ENCODE measurements around the gene CASS4. TPM values are rescaled to one million over a fixed set of nuclear protein-coding genes. Genes with fewer than 3 reads are reported as not detected.

CASS4 gene, protein sequence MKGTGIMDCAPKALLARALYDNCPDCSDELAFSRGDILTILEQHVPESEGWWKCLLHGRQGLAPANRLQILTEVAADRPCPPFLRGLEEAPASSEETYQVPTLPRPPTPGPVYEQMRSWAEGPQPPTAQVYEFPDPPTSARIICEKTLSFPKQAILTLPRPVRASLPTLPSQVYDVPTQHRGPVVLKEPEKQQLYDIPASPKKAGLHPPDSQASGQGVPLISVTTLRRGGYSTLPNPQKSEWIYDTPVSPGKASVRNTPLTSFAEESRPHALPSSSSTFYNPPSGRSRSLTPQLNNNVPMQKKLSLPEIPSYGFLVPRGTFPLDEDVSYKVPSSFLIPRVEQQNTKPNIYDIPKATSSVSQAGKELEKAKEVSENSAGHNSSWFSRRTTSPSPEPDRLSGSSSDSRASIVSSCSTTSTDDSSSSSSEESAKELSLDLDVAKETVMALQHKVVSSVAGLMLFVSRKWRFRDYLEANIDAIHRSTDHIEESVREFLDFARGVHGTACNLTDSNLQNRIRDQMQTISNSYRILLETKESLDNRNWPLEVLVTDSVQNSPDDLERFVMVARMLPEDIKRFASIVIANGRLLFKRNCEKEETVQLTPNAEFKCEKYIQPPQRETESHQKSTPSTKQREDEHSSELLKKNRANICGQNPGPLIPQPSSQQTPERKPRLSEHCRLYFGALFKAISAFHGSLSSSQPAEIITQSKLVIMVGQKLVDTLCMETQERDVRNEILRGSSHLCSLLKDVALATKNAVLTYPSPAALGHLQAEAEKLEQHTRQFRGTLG
- polyA plus RNA-seq (2013, experiment 1 of 2), result 0.22 TPM
- 0.28 TPM for polyA plus RNA-seq (2013, experiment 2 of 2)

DNA sequence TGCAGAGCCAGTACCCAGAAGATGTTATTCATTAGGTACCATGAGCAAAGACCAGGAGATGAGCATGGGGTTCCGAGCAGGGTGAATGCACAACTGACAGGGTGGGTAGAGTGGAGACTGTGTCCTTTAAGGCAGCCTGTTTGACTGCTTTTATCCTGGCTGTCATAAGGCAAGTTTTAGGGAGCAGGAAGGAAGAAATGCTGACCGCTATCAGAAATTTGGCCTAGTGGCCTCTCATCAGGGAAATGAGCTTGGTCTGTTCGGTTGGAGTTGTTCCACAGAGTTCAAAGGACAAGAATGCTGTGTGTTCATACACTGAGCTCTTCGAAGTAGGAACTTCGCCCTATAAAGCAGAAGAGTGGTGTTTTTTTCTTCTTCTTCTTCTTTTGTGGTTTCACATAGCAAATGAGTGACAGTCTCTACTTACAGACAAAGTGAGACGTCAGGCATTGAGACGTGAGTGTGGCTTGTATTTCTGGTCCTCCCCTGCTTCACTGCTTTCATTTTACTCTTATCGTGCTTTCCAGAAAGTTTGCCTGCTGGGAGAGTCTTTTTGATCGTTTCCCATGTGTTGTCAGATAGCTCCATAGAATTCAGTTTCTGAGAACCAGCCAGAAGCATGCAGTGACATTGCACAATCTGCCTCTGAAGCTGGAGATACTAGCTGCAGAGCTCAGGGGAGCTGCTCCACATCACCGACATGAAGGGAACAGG, at the start of gene CASS4:
Gene CASS4, plus strand, starts transcription at position 502 of the 714 bp plus-strand sequence. Its CDS starts 199 bp downstream, at position 701.
- H3K14ac ChIP-seq (ENCODE audit: low read length), result no peak within 1 kb of the TSS
- no peak within 1 kb of the TSS for H3K4me3 ChIP-seq (ENCODE audit: low read length in 2 of 2)
- no peak for DNase-seq (ENCODE audit: low spot score)
- peaks cover 13 to 37% of the 10 kb centered on the region in 2 donors for H3K36me3 ChIP-seq (replicated peaks in 1 of 2; ENCODE audit: control insufficient read depth in 2 of 2, insufficient read depth in 2 of 2, low read length in 2 of 2)
- H3K23ac ChIP-seq (ENCODE audit: low read depth, low read length, poor library complexity), result no peak within 1 kb of the TSS
- no peak within 1 kb of the TSS for H3K27ac ChIP-seq (replicated peaks; ENCODE audit: low read length)
- no peak within 1 kb of the TSS for H2BK12ac ChIP-seq (ENCODE audit: low read length)
- H3K18ac ChIP-seq (ENCODE audit: low read length), result no peak within 1 kb of the TSS
- WGBS, 2 donors (ENCODE audit: extremely low coverage in 2 of 2, insufficient read length in 2 of 2, insufficient replicate concordance in 1 of 2), result no CpG with 5 or more reads among the region's 10 CpGs
- H3K9ac ChIP-seq (ENCODE audit: low read depth, low read length, poor library complexity), result no peak within 1 kb of the TSS
- H3K4me2 ChIP-seq (ENCODE audit: insufficient read depth, low read length, poor library complexity, severe bottlenecking), result no peak within 1 kb of the TSS
- H3K4me1 ChIP-seq (ENCODE audit: control insufficient read depth in 2 of 2, insufficient read depth in 1 of 2, low read depth in 1 of 2, low read length in 2 of 2), result no peaks in the 10 kb centered on the region
- peaks cover 0 to 2% of the 10 kb centered on the region in 2 donors for H3K9me3 ChIP-seq (replicated peaks in 1 of 2; ENCODE audit: control insufficient read depth in 2 of 2, insufficient read depth in 1 of 2, low read depth in 1 of 2, low read length in 2 of 2)
- no peak within 1 kb of the TSS for H2BK120ac ChIP-seq (ENCODE audit: low read depth, low read length)
- no peak within 1 kb of the TSS for H2AK5ac ChIP-seq (ENCODE audit: low read depth, low read length)
- H2BK5ac ChIP-seq (ENCODE audit: low read length), result no peak within 1 kb of the TSS
- H3K27me3 ChIP-seq (ENCODE audit: control insufficient read depth in 3 of 3, insufficient read depth in 3 of 3, low read depth in 1 of 3, low read length in 3 of 3), result no peaks in the 10 kb centered on the region
- H4K91ac ChIP-seq (ENCODE audit: low read depth, low read length, poor library complexity), result no peak within 1 kb of the TSS
- H3K79me1 ChIP-seq (ENCODE audit: low read depth, low read length), result no peaks in the 10 kb centered on the region
- H4K8ac ChIP-seq (ENCODE audit: low read depth, low read length), result no peak within 1 kb of the TSS
- no peak within 1 kb of the TSS for H3K4ac ChIP-seq (ENCODE audit: low read length)
- H2BK15ac ChIP-seq (ENCODE audit: low read length), result no peak within 1 kb of the TSS
- H2AFZ ChIP-seq (ENCODE audit: low read length), result peak within 1 kb of the TSS; percentile 21

GRCh38 chr20:56362833-56363413, 49.1 kb upstream of the CASS4 start:
- Histone ChIP-seq H3K23ac (ENCODE audit: low read depth, low read length, poor library complexity) (peak overlapping the region; percentile 47), H3K4me1 (ENCODE audit: control insufficient read depth in 2 of 2, insufficient read depth in 1 of 2, low read depth in 1 of 2, low read length in 2 of 2) (peaks cover 8 to 12% of the 10 kb centered on the region in 2 donors), H3K79me1 (ENCODE audit: low read depth, low read length) (no peaks in the 10 kb centered on the region), H3K14ac (ENCODE audit: low read length) (no peak overlapping the region), H3K27me3 (ENCODE audit: control insufficient read depth in 3 of 3, insufficient read depth in 3 of 3, low read depth in 1 of 3, low read length in 3 of 3) (no peaks in the 10 kb centered on the region), H2BK15ac (ENCODE audit: low read length) (no peak overlapping the region), H2BK120ac (ENCODE audit: low read depth, low read length) (no peak overlapping the region), H3K27ac (replicated peaks; ENCODE audit: low read length) (no peak overlapping the region), H4K91ac (ENCODE audit: low read depth, low read length, poor library complexity) (no peak overlapping the region), H3K4ac (ENCODE audit: low read length) (no peak overlapping the region), H3K4me2 (ENCODE audit: insufficient read depth, low read length, poor library complexity, severe bottlenecking) (no peak overlapping the region), H2AK5ac (ENCODE audit: low read depth, low read length) (no peak overlapping the region), H3K9ac (ENCODE audit: low read depth, low read length, poor library complexity) (peak overlapping the region; percentile 34), H3K36me3 (replicated peaks in 1 of 2; ENCODE audit: control insufficient read depth in 2 of 2, insufficient read depth in 2 of 2, low read length in 2 of 2) (peaks cover 5 to 54% of the 10 kb centered on the region in 2 donors), H2BK12ac (ENCODE audit: low read length) (no peak overlapping the region), H3K9me3 (replicated peaks in 1 of 2; ENCODE audit: control insufficient read depth in 2 of 2, insufficient read depth in 1 of 2, low read depth in 1 of 2, low read length in 2 of 2) (no peaks in the 10 kb centered on the region), H2AFZ (ENCODE audit: low read length) (no peak overlapping the region), H3K4me3 (ENCODE audit: low read length in 2 of 2) (no peak overlapping the region), H3K18ac (ENCODE audit: low read length) (no peak overlapping the region), H2BK5ac (ENCODE audit: low read length) (no peak overlapping the region), H4K8ac (ENCODE audit: low read depth, low read length) (no peak overlapping the region)
- DNase-seq (ENCODE audit: low spot score), result no peak
- WGBS, 2 donors (ENCODE audit: extremely low coverage in 2 of 2, insufficient read length in 2 of 2, insufficient replicate concordance in 1 of 2), result no CpG with 5 or more reads among the region's 8 CpGs

GRCh38 chr20:56363491-56363890, 48.6 kb upstream of the CASS4 start:
- no peak overlapping the region for H3K14ac ChIP-seq (ENCODE audit: low read length)
- no peaks in the 10 kb centered on the region for H3K27me3 ChIP-seq (ENCODE audit: control insufficient read depth in 3 of 3, insufficient read depth in 3 of 3, low read depth in 1 of 3, low read length in 3 of 3)
- no peak overlapping the region for H4K91ac ChIP-seq (ENCODE audit: low read depth, low read length, poor library complexity)
- no peak overlapping the region for H3K27ac ChIP-seq (replicated peaks; ENCODE audit: low read length)
- WGBS, 2 donors (ENCODE audit: extremely low coverage in 2 of 2, insufficient read length in 2 of 2, insufficient replicate concordance in 1 of 2), result no CpG with 5 or more reads among the region's 6 CpGs
- H3K23ac ChIP-seq (ENCODE audit: low read depth, low read length, poor library complexity), result no peak overlapping the region
- no peak overlapping the region for H3K4me3 ChIP-seq (ENCODE audit: low read length in 2 of 2)
- H3K18ac ChIP-seq (ENCODE audit: low read length), result no peak overlapping the region
- no peak overlapping the region for H3K9ac ChIP-seq (ENCODE audit: low read depth, low read length, poor library complexity)
- no peak overlapping the region for H2BK15ac ChIP-seq (ENCODE audit: low read length)
- H2BK12ac ChIP-seq (ENCODE audit: low read length), result no peak overlapping the region
- peaks cover 8 to 12% of the 10 kb centered on the region in 2 donors for H3K4me1 ChIP-seq (ENCODE audit: control insufficient read depth in 2 of 2, insufficient read depth in 1 of 2, low read depth in 1 of 2, low read length in 2 of 2)
- no peak for DNase-seq (ENCODE audit: low spot score)
- no peaks in the 10 kb centered on the region for H3K9me3 ChIP-seq (replicated peaks in 1 of 2; ENCODE audit: control insufficient read depth in 2 of 2, insufficient read depth in 1 of 2, low read depth in 1 of 2, low read length in 2 of 2)
- H3K4ac ChIP-seq (ENCODE audit: low read length), result no peak overlapping the region
- no peak overlapping the region for H3K4me2 ChIP-seq (ENCODE audit: insufficient read depth, low read length, poor library complexity, severe bottlenecking)
- H2BK120ac ChIP-seq (ENCODE audit: low read depth, low read length), result no peak overlapping the region
- H3K36me3 ChIP-seq (replicated peaks in 1 of 2; ENCODE audit: control insufficient read depth in 2 of 2, insufficient read depth in 2 of 2, low read length in 2 of 2), result peaks cover 5 to 56% of the 10 kb centered on the region in 2 donors
- H2AFZ ChIP-seq (ENCODE audit: low read length), result no peak overlapping the region
- no peak overlapping the region for H2AK5ac ChIP-seq (ENCODE audit: low read depth, low read length)
- no peaks in the 10 kb centered on the region for H3K79me1 ChIP-seq (ENCODE audit: low read depth, low read length)
- H4K8ac ChIP-seq (ENCODE audit: low read depth, low read length), result no peak overlapping the region
- H2BK5ac ChIP-seq (ENCODE audit: low read length), result no peak overlapping the region
